A549 (cell line): ENCODE results near the gene NCKIPSD.

Experiments
- CEBPB ChIP-seq, 2 experiments: fragments of >200 bp in 1 of 2; sonication (Bioruptor Twin) in 1 of 2; formaldehyde crosslinking in 1 of 2; IDR thresholded peaks; 2 replicates each; pipeline ENCODE4 v1.6.1; 2012 to 2016
- CTCF ChIP-seq: fragments of >200 bp; sonication (Bioruptor Twin); formaldehyde crosslinking; IDR thresholded peaks from 3 replicates; pipeline ENCODE4 v1.5.1; 2016
- EP300 ChIP-seq, 2 experiments: fragments of >200 bp; sonication (Bioruptor Twin); formaldehyde crosslinking; IDR thresholded peaks; 2 replicates in 1 of 2; 3 replicates in 1 of 2; pipeline ENCODE4 v1.6.1; 2016 to 2017
- HDAC2 ChIP-seq: fragments of 200-600 bp; sonication (generic); IDR thresholded peaks from 2 replicates; pipeline ENCODE4 v1.6.1; 2016
- HOXA7 ChIP-seq: fragments of 250-450 bp; sonication (Bioruptor Pico); IDR thresholded peaks from 2 replicates; pipeline ENCODE4 v1.5.0; 2020; ENCODE audit warnings: mild to moderate bottlenecking, moderate library complexity
- JUN ChIP-seq, 2 experiments: fragments of >200 bp; sonication (Bioruptor Twin); formaldehyde crosslinking; IDR thresholded peaks; 2 replicates in 1 of 2; 3 replicates in 1 of 2; pipeline ENCODE4 v1.6.1; 2016 to 2017
- MAFK ChIP-seq: fragments of 450-650 bp; IDR thresholded peaks from 2 replicates; pipeline ENCODE4 v1.6.1; 2014; ENCODE audit not compliant: partially characterized antibody
- MAZ ChIP-seq: fragments of 150-350 bp; IDR thresholded peaks from 2 replicates; pipeline ENCODE4 v1.6.1; 2014; ENCODE audit warnings: antibody characterized with exemption, low read depth, low read length, borderline replicate concordance
- POLR2A ChIP-seq: IDR thresholded peaks from 2 replicates; pipeline ENCODE4 v1.6.1; 2012; ENCODE audit warnings: mild to moderate bottlenecking, low read length
- RARB ChIP-seq: fragments of 250-450 bp; sonication (Bioruptor Pico); IDR thresholded peaks from 2 replicates; pipeline ENCODE4 v1.8.0; 2021; ENCODE audit warnings: mild to moderate bottlenecking, moderate library complexity
- RFX5 ChIP-seq: fragments of 450-650 bp; IDR thresholded peaks from 2 replicates; pipeline ENCODE4 v1.7.1; 2014; ENCODE audit warnings: antibody characterized with exemption, mild to moderate bottlenecking, moderate library complexity
- SMC3 ChIP-seq: fragments of >200 bp; sonication (Bioruptor Twin); formaldehyde crosslinking; IDR thresholded peaks from 3 replicates; pipeline ENCODE4 v1.6.1; 2018; ENCODE audit warnings: inconsistent platforms

- TF ChIP-seq MAFK (no peak), CTCF (no peak), RARB (CRISPR knock-in tag) (no peak), CEBPB (IDR thresholded peaks at IDR 0.05) (no peak), RFX5 (no peak), HOXA7 (CRISPR knock-in tag) (no peak), JUN (IDR thresholded peaks at IDR 0.05) (no peak), SMC3 (no peak), POLR2A (no peak), EP300 (IDR thresholded peaks at IDR 0.05) (no peak), MAZ (no peak), HDAC2 (no peak)
These were observed 3.0 kb upstream of the NCKIPSD start for GRCh38 chr3:48688737-48689075.
